GM19395 (cell line): ENCODE results near the gene DSCAM.
"Not testable (repeated sequence)": the region's sequence is repeated elsewhere in the genome, so short reads cannot be mapped to it uniquely, and the experiment has no call there.

Source experiments
- ATAC-seq: cut with Tn5 transposase; IDR thresholded peaks from one replicate; pipeline ENCODE4 v1.9.1; 2021; ENCODE audit warnings: mild to moderate bottlenecking, moderate library complexity; ENCODE audit not compliant: unreplicated experiment

DSCAM gene

GRCh38 chr21:40269239-40269638 lies 577.7 kb downstream of the DSCAM start:
- ATAC-seq: no peak

- not testable (repeated sequence) for ATAC-seq
Measured at GRCh38 chr21:40258456-40258855, 588.5 kb downstream of the DSCAM start.

- no peak for ATAC-seq
Measured at GRCh38 chr21:40257342-40257741, 589.6 kb downstream of the DSCAM start.

- ATAC-seq: no peak
Measured at GRCh38 chr21:40255518-40256444, 591.2 kb downstream of the DSCAM start.

- no peak for ATAC-seq
Measured at GRCh38 chr21:40254540-40255465, 592.2 kb downstream of the DSCAM start.

- no peak for ATAC-seq
Measured at GRCh38 chr21:40253112-40253511, 593.8 kb downstream of the DSCAM start.

- ATAC-seq: no peak
Measured at GRCh38 chr21:40250514-40251294, 596.3 kb downstream of the DSCAM start.

GRCh38 chr21:40244981-40245380 lies 602.0 kb downstream of the DSCAM start:
- ATAC-seq: no peak

GRCh38 chr21:40243685-40244084 lies 603.3 kb downstream of the DSCAM start:
- ATAC-seq: no peak

- no peak for ATAC-seq
Measured at GRCh38 chr21:40242586-40243265, 604.2 kb downstream of the DSCAM start.

- no peak for ATAC-seq
Measured at GRCh38 chr21:40235528-40235927, 611.4 kb downstream of the DSCAM start.

GRCh38 chr21:40231979-40232378 lies 615.0 kb downstream of the DSCAM start:
- no peak for ATAC-seq

- ATAC-seq: no peak
Measured at GRCh38 chr21:40227096-40227495, 619.9 kb downstream of the DSCAM start.

GRCh38 chr21:40215941-40216340 lies 631.0 kb downstream of the DSCAM start:
- no peak for ATAC-seq

GRCh38 chr21:40210251-40210650 lies 636.7 kb downstream of the DSCAM start:
- ATAC-seq: no peak

- no peak for ATAC-seq
Measured at GRCh38 chr21:40208948-40209345, 638.0 kb downstream of the DSCAM start.

- no peak for ATAC-seq
Measured at GRCh38 chr21:40208206-40208947, 638.6 kb downstream of the DSCAM start.

- ATAC-seq: no peak
Measured at GRCh38 chr21:40200946-40201345, 646.0 kb downstream of the DSCAM start.

GRCh38 chr21:40200126-40200525 lies 646.8 kb downstream of the DSCAM start:
- no peak for ATAC-seq
